Astrocyte (in vitro differentiated cells and primary cell): Measurements from ENCODE around the gene CHMP3. TPM values are rescaled to one million over a fixed set of nuclear protein-coding genes. Genes with fewer than 3 reads are reported as not detected.
"Not testable (repeated sequence)": the region's sequence is repeated elsewhere in the genome, so short reads cannot be mapped to it uniquely, and the experiment has no call there.

Source experiments
- DNase-seq: peaks from one replicate; pipeline ENCODE4 v3.0.0-alpha.2; 2010; ENCODE audit warnings: low read depth
- FAIRE-seq: peaks from 2 replicates; lab custom pipeline; 2011; peaks lifted over from hg19 to GRCh38; lab: Jason Lieb, UNC
- H2AFZ ChIP-seq: 2 replicates; pipeline ENCODE4 v1.6.0; 2012; ENCODE audit warnings: low read depth, low read length, inconsistent platforms
- H3K27ac ChIP-seq: 2 replicates; pipeline ENCODE4 v1.5.1; 2011; ENCODE audit warnings: low read depth, low read length, inconsistent platforms
- H3K27me3 ChIP-seq: 2 replicates; pipeline ENCODE4 v1.6.0; 2011; ENCODE audit warnings: low read length, inconsistent platforms; ENCODE audit not compliant: insufficient read depth
- H3K36me3 ChIP-seq: 2 replicates; pipeline ENCODE4 v1.5.1; 2011; ENCODE audit warnings: low read length, inconsistent platforms; ENCODE audit not compliant: insufficient read depth
- H3K4me1 ChIP-seq: 2 replicates; pipeline ENCODE4 v1.5.1; 2011; ENCODE audit warnings: low read length, inconsistent platforms; ENCODE audit not compliant: insufficient read depth
- H3K4me2 ChIP-seq: 2 replicates; pipeline ENCODE4 v1.6.0; 2012; ENCODE audit warnings: low read length, inconsistent platforms
- H3K4me3 ChIP-seq: 2 replicates; pipeline ENCODE4 v1.5.1; 2011; ENCODE audit warnings: low read depth, mild to moderate bottlenecking, low read length, inconsistent platforms; ENCODE audit not compliant: insufficient read depth
- H3K79me2 ChIP-seq: 2 replicates; pipeline ENCODE4 v1.6.0; 2012; ENCODE audit warnings: mild to moderate bottlenecking, low read length, inconsistent platforms; ENCODE audit not compliant: insufficient read depth
- H3K9ac ChIP-seq: 2 replicates; pipeline ENCODE4 v1.6.0; 2012; ENCODE audit warnings: mild to moderate bottlenecking, low read length, inconsistent platforms
- H3K9me3 ChIP-seq: 2 replicates; pipeline ENCODE4 v1.5.1; 2012; ENCODE audit warnings: low read depth, mild to moderate bottlenecking, low read length, inconsistent platforms; ENCODE audit not compliant: insufficient read depth
- H4K20me1 ChIP-seq: 2 replicates; pipeline ENCODE4 v1.6.0; 2012; ENCODE audit warnings: low read length, inconsistent platforms; ENCODE audit not compliant: insufficient read depth
- H3K27ac Mint-ChIP-seq: one replicate; pipeline ENCODE4 v1.8.0; 2021; ENCODE audit warnings: mild to moderate bottlenecking, mixed read lengths; ENCODE audit not compliant: unreplicated experiment
- H3K27me3 Mint-ChIP-seq: one replicate; pipeline ENCODE4 v1.8.0; 2021; ENCODE audit warnings: low read depth, mixed read lengths; ENCODE audit not compliant: unreplicated experiment
- H3K36me3 Mint-ChIP-seq: one replicate; pipeline ENCODE4 v1.8.0; 2021; ENCODE audit warnings: low read depth, mixed read lengths; ENCODE audit not compliant: unreplicated experiment
- H3K4me1 Mint-ChIP-seq: one replicate; pipeline ENCODE4 v1.8.0; 2021; ENCODE audit warnings: low read depth, mixed read lengths; ENCODE audit not compliant: unreplicated experiment
- H3K4me3 Mint-ChIP-seq: one replicate; pipeline ENCODE4 v1.8.0; 2021; ENCODE audit warnings: mild to moderate bottlenecking, moderate library complexity, mixed read lengths; ENCODE audit not compliant: unreplicated experiment
- H3K9me3 Mint-ChIP-seq: one replicate; pipeline ENCODE4 v1.8.0; 2021; ENCODE audit warnings: mild to moderate bottlenecking, mixed read lengths; ENCODE audit not compliant: unreplicated experiment
- total RNA-seq: library from RNA; stranded (reverse); gene quantifications from 2 replicates; pipeline ENCODE4 v1.2.1, GENCODE V29; 2021

The CHMP3 gene
- total RNA-seq, 1 donor from 2014 or later: 91.0 TPM

DNA sequence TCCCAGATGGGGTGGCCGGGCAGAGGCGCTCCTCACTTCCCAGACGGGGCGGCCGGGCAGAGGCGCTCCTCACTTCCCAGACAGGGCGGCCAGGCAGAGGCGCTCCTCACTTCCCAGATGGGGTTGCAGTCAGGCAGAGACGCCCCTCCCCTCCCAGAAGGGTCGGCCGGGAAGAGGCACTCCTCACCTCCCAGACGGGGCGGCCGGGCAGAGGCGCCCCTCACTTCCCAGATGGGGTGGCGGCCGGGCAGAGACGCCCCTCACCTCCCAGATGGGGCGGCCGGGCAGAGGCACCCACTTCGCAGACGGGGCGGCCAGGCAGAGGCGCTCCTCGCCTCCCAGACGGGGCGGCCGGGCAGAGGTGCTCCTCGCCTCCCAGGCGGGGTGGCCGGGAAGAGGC, 13.8 kb downstream of the CHMP3 start:
- H3K27me3 Mint-ChIP-seq, H3K4me3 ChIP-seq, H3K27ac ChIP-seq, H3K4me1 ChIP-seq, H3K9ac ChIP-seq, H3K27me3 ChIP-seq, H3K4me1 Mint-ChIP-seq, H3K9me3 ChIP-seq, DNase-seq, H4K20me1 ChIP-seq, H3K4me3 Mint-ChIP-seq, H3K4me2 ChIP-seq, FAIRE-seq, H3K27ac Mint-ChIP-seq, H3K36me3 ChIP-seq, H2AFZ ChIP-seq: not testable (repeated sequence)
- Mint-ChIP-seq H3K9me3 (peaks cover 23% of the 10 kb centered on the region), H3K36me3 (peaks cover 35% of the 10 kb centered on the region)
- peaks cover 30% of the 10 kb centered on the region for H3K79me2 ChIP-seq

DNA sequence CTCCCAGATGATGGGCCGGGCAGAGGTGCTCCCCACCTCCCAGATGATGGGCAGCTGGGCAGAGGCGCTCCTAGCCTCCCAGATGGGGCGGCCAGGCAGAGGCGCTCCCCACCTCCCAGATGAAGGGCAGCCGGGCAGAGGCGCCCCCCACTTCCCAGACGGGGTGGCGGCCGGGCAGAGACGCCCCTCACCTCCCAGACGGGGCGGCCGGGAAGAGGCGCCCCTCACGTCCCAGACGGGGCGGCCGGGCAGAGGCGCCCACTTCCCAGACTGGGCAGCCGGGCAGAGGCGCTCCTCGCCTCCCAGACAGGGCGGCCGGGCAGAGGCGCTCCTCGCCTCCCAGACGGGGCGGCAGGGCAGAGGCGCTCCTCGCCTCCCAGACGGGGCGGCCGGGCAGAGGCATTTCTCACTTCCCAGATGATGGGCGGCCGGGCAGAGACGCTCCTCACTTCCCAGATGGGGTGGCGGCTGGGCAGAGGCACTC, 14.3 kb downstream of the CHMP3 start:
- H3K27me3 Mint-ChIP-seq, H3K4me1 ChIP-seq, FAIRE-seq, DNase-seq, H3K27me3 ChIP-seq, H3K4me2 ChIP-seq, H4K20me1 ChIP-seq, H3K4me1 Mint-ChIP-seq, H3K27ac ChIP-seq, H2AFZ ChIP-seq, H3K9me3 ChIP-seq, H3K9ac ChIP-seq, H3K36me3 ChIP-seq, H3K4me3 Mint-ChIP-seq, H3K4me3 ChIP-seq, H3K27ac Mint-ChIP-seq: not testable (repeated sequence)
- Mint-ChIP-seq H3K36me3 (peaks cover 38% of the 10 kb centered on the region), H3K9me3 (peaks cover 27% of the 10 kb centered on the region)
- peaks cover 26% of the 10 kb centered on the region for H3K79me2 ChIP-seq

DNA sequence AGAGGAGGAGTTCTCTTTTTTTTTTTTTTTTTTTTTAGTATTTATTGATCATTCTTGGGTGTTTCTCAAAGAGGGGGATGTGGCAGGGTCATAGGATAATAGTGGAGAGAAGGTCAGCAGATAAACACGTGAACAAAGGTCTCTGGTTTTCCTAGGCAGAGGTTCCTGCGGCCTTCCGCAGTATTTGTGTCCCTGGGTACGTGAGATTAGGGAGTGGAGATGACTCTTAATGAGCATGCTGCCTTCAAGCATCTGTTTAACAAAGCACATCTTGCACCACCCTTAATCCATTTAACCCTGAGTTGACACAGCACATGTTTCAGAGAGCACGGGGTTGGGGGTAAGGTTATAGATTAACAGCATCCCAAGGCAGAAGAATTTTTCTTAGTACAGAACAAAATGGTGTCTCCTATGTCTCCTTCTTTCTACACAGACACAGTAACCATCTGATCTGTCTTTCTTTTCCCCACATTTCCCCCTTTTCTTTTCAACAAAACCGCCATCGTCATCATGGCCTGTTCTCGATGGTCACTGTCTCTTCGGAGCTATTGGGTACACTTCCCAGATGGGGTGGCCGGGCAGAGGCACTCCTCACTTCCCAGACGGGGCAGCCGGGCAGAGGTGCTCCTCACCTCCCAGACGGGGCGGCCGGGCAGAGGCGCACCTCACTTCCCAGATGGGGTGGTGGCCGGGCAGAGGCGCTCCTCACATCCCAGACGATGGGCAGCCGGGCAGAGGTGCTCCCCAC, 14.9 kb downstream of the CHMP3 start:
- not testable (repeated sequence) for H2AFZ ChIP-seq, H3K4me3 ChIP-seq, H3K36me3 ChIP-seq, H3K27me3 ChIP-seq, H3K9ac ChIP-seq, H3K9me3 ChIP-seq, H3K4me2 ChIP-seq, H3K4me3 Mint-ChIP-seq, H3K27ac ChIP-seq, H3K4me1 ChIP-seq, H3K27ac Mint-ChIP-seq, H4K20me1 ChIP-seq, H3K27me3 Mint-ChIP-seq, FAIRE-seq, DNase-seq, H3K4me1 Mint-ChIP-seq
- peaks cover 27% of the 10 kb centered on the region for H3K9me3 Mint-ChIP-seq
- H3K79me2 ChIP-seq: peaks cover 20% of the 10 kb centered on the region
- peaks cover 39% of the 10 kb centered on the region for H3K36me3 Mint-ChIP-seq

DNA sequence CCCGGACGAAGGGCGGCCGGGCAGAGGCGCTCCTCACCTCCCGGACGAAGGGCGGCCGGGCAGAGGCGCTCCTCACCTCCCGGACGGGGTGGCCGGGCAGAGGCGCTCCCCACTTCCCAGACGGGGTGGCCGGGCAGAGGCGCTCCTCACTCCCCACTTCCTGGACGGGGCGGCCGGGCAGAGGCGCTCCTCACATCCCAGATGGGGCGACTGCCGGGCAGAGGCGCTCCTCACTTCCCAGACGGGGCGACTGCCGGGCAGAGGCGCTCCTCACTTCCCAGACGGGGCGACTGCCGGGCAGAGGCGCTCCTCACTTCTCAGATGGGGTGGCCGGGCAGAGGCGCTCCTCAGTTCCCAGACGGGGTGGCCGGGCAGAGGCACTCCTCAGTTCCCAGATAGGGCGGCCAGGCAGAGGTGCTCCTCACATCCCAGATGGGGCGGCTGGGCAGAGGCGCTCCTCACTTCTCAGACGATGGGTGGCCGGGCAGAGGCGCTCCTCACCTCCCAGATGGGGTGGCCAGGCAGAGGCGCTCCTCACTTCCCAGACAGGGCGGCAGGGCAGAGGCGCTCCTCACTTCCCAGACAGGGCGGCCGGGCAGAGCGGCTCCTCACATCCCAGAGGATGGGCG, 17.8 kb downstream of the CHMP3 start:
- H2AFZ ChIP-seq, H3K36me3 ChIP-seq, H4K20me1 ChIP-seq, H3K4me2 ChIP-seq, H3K4me3 ChIP-seq, DNase-seq, H3K27ac Mint-ChIP-seq, FAIRE-seq, H3K9me3 ChIP-seq, H3K27ac ChIP-seq, H3K79me2 ChIP-seq, H3K4me1 Mint-ChIP-seq, H3K27me3 ChIP-seq, H3K4me3 Mint-ChIP-seq, H3K27me3 Mint-ChIP-seq, H3K9ac ChIP-seq, H3K4me1 ChIP-seq: not testable (repeated sequence)
- Mint-ChIP-seq H3K36me3 (peaks cover 35% of the 10 kb centered on the region), H3K9me3 (peaks cover 23% of the 10 kb centered on the region)

DNA sequence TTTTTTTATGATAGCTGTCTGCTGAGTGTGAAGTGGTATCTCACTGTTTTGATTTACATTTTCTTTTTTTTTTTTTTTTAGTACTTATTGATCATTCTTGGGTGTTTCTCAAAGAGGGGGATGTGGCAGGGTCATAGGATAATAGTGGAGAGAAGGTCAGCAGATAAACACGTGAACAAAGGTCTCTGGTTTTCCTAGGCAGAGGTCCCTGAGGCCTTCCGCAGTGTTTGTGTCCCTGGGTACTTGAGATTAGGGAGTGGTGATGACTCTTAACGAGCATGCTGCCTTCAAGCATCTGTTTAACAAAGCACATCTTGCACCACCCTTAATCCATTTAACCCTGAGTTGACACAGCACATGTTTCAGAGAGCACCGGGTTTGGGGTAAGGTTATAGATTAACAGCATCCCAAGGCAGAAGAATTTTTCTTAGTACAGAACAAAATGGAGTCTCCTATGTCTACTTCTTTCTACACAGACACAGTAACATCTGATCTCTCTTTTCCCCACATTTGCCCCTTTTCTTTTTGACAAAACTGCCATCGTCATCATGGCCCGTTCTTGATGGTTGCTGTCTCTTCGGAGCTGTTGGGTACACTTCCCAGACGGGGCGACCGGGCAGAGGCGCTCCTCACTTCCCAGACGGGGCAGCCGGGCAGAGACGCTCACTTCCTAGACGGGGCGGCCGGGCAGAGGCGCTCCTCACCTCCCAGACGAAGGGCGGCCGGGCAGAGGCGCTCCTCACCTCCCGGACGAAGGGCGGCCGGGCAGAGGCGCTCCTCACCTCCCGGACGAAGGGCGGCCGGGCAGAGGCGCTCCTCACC, 18.8 kb downstream of the CHMP3 start:
- H3K4me1 Mint-ChIP-seq, DNase-seq, H3K4me1 ChIP-seq, H3K36me3 ChIP-seq, H3K27ac ChIP-seq, H3K9ac ChIP-seq, H3K4me3 ChIP-seq, H3K27ac Mint-ChIP-seq, H3K4me3 Mint-ChIP-seq, H2AFZ ChIP-seq, H3K79me2 ChIP-seq, H3K9me3 ChIP-seq, H4K20me1 ChIP-seq, H3K27me3 Mint-ChIP-seq, FAIRE-seq, H3K27me3 ChIP-seq, H3K4me2 ChIP-seq: not testable (repeated sequence)
- Mint-ChIP-seq H3K9me3 (peaks cover 23% of the 10 kb centered on the region), H3K36me3 (peaks cover 37% of the 10 kb centered on the region)
